PC-9 (cell line): ENCODE data around the gene ECD. TPM values are rescaled to one million over a fixed set of nuclear protein-coding genes. Genes with fewer than 3 reads are reported as not detected.

Experiments used
- BruUV-seq: library from RNA; stranded (reverse); fragments of 400-500 nt; replicated peaks from 2 replicates; lab custom pipeline; 2021; lab: Mats Ljungman, UMichigan
- CTCF ChIA-PET: fragments of 300-600 bp; sonication (Branson Sonifier 250); formaldehyde crosslinking; loops from one replicate; lab custom pipeline; 2022; ENCODE audit warnings: antibody characterized with exemption; lab: Charles Lee
- POLR2A ChIA-PET: fragments of 300-600 bp; sonication (Branson Sonifier 250); formaldehyde crosslinking; loops from one replicate; lab custom pipeline; 2022; ENCODE audit warnings: antibody characterized with exemption; ENCODE audit not compliant: unreplicated experiment; lab: Charles Lee
- DNase-seq, 2 experiments: peaks; one replicate each; pipeline versions ENCODE4 v3.0.0 to v3.0.0-alpha.2; 2015 to 2022; ENCODE audit warnings: mixed read lengths in 1 of 2
- H2AFZ ChIP-seq: fragments of 200-600 bp; sonication (generic); 2 replicates; pipeline ENCODE4 v1.8.1; 2017; ENCODE audit warnings: antibody characterized with exemption
- H3F3A ChIP-seq: fragments of 200-600 bp; sonication (generic); 2 replicates; pipeline ENCODE4 v1.8.1; 2017; ENCODE audit warnings: antibody characterized with exemption, mild to moderate bottlenecking, low read depth; ENCODE audit not compliant: insufficient read depth
- H3K27ac ChIP-seq: fragments of 200-600 bp; sonication (generic); 2 replicates; pipeline ENCODE4 v1.6.1; 2016; ENCODE audit warnings: mixed run types
- H3K27me3 ChIP-seq: fragments of 200-600 bp; sonication (generic); 2 replicates; pipeline ENCODE4 v1.6.1; 2016; ENCODE audit warnings: low read depth, mixed run types; ENCODE audit not compliant: insufficient read depth
- H3K36me3 ChIP-seq: fragments of 200-600 bp; sonication (generic); 2 replicates; pipeline ENCODE4 v1.6.1; 2016; ENCODE audit warnings: low read depth, mixed run types
- H3K4me1 ChIP-seq: fragments of 200-600 bp; sonication (generic); replicated peaks from 2 replicates; pipeline ENCODE4 v1.6.1; 2016; ENCODE audit warnings: mixed run types; ENCODE audit not compliant: insufficient read depth
- H3K4me2 ChIP-seq: fragments of 200-600 bp; sonication (generic); 2 replicates; pipeline ENCODE4 v1.6.1; 2017; ENCODE audit warnings: mixed run types
- H3K4me3 ChIP-seq: fragments of 200-600 bp; sonication (generic); 2 replicates; pipeline ENCODE4 v1.6.1; 2016; ENCODE audit warnings: mixed run types
- H3K79me2 ChIP-seq: fragments of 200-600 bp; sonication (generic); 2 replicates; pipeline ENCODE4 v1.6.1; 2017; ENCODE audit warnings: low read depth, mixed run types
- H3K9me2 ChIP-seq: fragments of 200-600 bp; sonication (generic); 2 replicates; pipeline ENCODE4 v1.8.1; 2017; ENCODE audit warnings: mild to moderate bottlenecking; ENCODE audit not compliant: insufficient read depth
- H3K9me3 ChIP-seq: fragments of 200-600 bp; sonication (generic); 2 replicates; pipeline ENCODE4 v1.8.1; 2016; ENCODE audit warnings: low read depth; ENCODE audit not compliant: insufficient read depth
- H4K20me1 ChIP-seq: fragments of 200-600 bp; sonication (generic); 2 replicates; pipeline ENCODE4 v1.8.1; 2017; ENCODE audit not compliant: insufficient read depth
- EZH2 ChIP-seq: fragments of 200-600 bp; sonication (generic); IDR thresholded peaks from 2 replicates; pipeline ENCODE4 v1.8.0; 2017; ENCODE audit warnings: antibody characterized with exemption, low read depth
- intact Hi-C: fragments of 100-400 bp; cut with micrococcal nuclease; formaldehyde crosslinking; loops from one replicate; pipeline ENCODE4 v1.10.0; 2022; ENCODE audit not compliant: unreplicated experiment
- total RNA-seq: library from RNA; stranded (reverse); gene quantifications from 2 replicates; pipeline ENCODE4 v1.2.3, GENCODE V29; 2021
- TF ChIP-seq, protein P1 (sequence below): fragments of 200-600 bp; sonication (generic); conservative IDR thresholded peaks from 2 replicates; pipeline ENCODE4 v1.6.1; 2017; ENCODE audit warnings: mixed run types, antibody characterized with exemption, mild to moderate bottlenecking, moderate library complexity

ECD gene
- total RNA-seq, 1 experiment from 2014 or later, result 33.2 TPM

- H2AFZ ChIP-seq, result peak overlapping the region; percentile 90
- H3K79me2 ChIP-seq, result peaks cover 45% of the 10 kb centered on the region
- POLR2A ChIA-PET, result interaction anchor here (0.6 to 1.7 kb wide), 5 partner anchors 13 to 364 kb away, joined by 3 to 30 read pairs (median 4); no protein-coding TSS in a partner anchor
These were observed 71.8 kb downstream of the ECD start for GRCh38 chr10:73096041-73096448.

GRCh38 chr10:73095481-73096021, 72.3 kb downstream of the ECD start:
- no peaks in the 10 kb centered on the region for H3K36me3 ChIP-seq
- peaks cover 32% of the 10 kb centered on the region for H3F3A ChIP-seq
- no peak for TF ChIP-seq EZH2
- TF ChIP-seq, protein P1, sequence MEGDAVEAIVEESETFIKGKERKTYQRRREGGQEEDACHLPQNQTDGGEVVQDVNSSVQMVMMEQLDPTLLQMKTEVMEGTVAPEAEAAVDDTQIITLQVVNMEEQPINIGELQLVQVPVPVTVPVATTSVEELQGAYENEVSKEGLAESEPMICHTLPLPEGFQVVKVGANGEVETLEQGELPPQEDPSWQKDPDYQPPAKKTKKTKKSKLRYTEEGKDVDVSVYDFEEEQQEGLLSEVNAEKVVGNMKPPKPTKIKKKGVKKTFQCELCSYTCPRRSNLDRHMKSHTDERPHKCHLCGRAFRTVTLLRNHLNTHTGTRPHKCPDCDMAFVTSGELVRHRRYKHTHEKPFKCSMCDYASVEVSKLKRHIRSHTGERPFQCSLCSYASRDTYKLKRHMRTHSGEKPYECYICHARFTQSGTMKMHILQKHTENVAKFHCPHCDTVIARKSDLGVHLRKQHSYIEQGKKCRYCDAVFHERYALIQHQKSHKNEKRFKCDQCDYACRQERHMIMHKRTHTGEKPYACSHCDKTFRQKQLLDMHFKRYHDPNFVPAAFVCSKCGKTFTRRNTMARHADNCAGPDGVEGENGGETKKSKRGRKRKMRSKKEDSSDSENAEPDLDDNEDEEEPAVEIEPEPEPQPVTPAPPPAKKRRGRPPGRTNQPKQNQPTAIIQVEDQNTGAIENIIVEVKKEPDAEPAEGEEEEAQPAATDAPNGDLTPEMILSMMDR, result no peak
- H3K27me3 ChIP-seq, result no peaks in the 10 kb centered on the region
- peak; percentile 40 to 44 for DNase-seq
- H3K27ac ChIP-seq, result peak overlapping the region; percentile 65
- H3K4me1 ChIP-seq, result peaks cover 18% of the 10 kb centered on the region
- H3K9me3 ChIP-seq, result no peaks in the 10 kb centered on the region
- peak overlapping the region; percentile 90 for H2AFZ ChIP-seq
- peak overlapping the region; percentile 93 for H3K4me3 ChIP-seq
- POLR2A ChIA-PET, result interaction anchor here (0.7 to 1.7 kb wide), 5 partner anchors 15 to 363 kb away, joined by 3 to 31 read pairs (median 11); no protein-coding TSS in a partner anchor
- CTCF ChIA-PET, result interaction anchor here (0.5 to 2.0 kb wide), 10 partner anchors 13 to 881 kb away, joined by 3 to 16 read pairs (median 4); partner anchors contain the start of gene NUDT13
- intact Hi-C loops, result loop anchor here (1.0 to 2.0 kb wide), 2 partner anchors 15 to 64 kb away; partner anchors contain the start of gene NUDT13
- H3K79me2 ChIP-seq, result peaks cover 47% of the 10 kb centered on the region
- TSS peak; percentile 32 for BruUV-seq
- H4K20me1 ChIP-seq, result no peaks in the 10 kb centered on the region
- no peaks in the 10 kb centered on the region; the same call in 1 of the 2 replicates for H3K9me2 ChIP-seq
- peak overlapping the region; percentile 88 for H3K4me2 ChIP-seq

More at GRCh38 chr10:73096041-73096448, 71.8 kb downstream of the ECD start:
- H3K4me1 ChIP-seq, result peaks cover 18% of the 10 kb centered on the region
- TF ChIP-seq EZH2, result no peak
- TF ChIP-seq, protein P1, result no peak
- peak overlapping the region; percentile 93 for H3K4me3 ChIP-seq
- H3K27me3 ChIP-seq, result no peaks in the 10 kb centered on the region
- no peaks in the 10 kb centered on the region for H4K20me1 ChIP-seq
- peak overlapping the region; percentile 65 for H3K27ac ChIP-seq
- CTCF ChIA-PET, result interaction anchor here (0.6 to 2.0 kb wide), 7 partner anchors 13 to 743 kb away, joined by 3 to 16 read pairs (median 4); partner anchors contain the start of gene NUDT13
- no peaks in the 10 kb centered on the region for H3K9me2 ChIP-seq
- peak; percentile 70 to 71 for DNase-seq
- BruUV-seq, result no TSS peak
- H3K4me2 ChIP-seq, result peak overlapping the region; percentile 88
- no peaks in the 10 kb centered on the region for H3K9me3 ChIP-seq
- H3F3A ChIP-seq, result peaks cover 32% of the 10 kb centered on the region
- no peaks in the 10 kb centered on the region for H3K36me3 ChIP-seq
- intact Hi-C loops, result loop anchor here (1.0 to 2.0 kb wide), 2 partner anchors 15 to 63 kb away; partner anchors contain the start of gene NUDT13

GRCh38 chr10:73094986-73095480, 72.8 kb downstream of the ECD start:
- H3K27me3 ChIP-seq, result no peaks in the 10 kb centered on the region
- no peaks in the 10 kb centered on the region; the same call in 1 of the 2 replicates for H3K9me2 ChIP-seq
- peak overlapping the region; percentile 90 for H2AFZ ChIP-seq
- no peaks in the 10 kb centered on the region for H3K9me3 ChIP-seq
- peaks cover 32% of the 10 kb centered on the region for H3F3A ChIP-seq
- peaks cover 18% of the 10 kb centered on the region for H3K4me1 ChIP-seq
- no peak for TF ChIP-seq EZH2
- TF ChIP-seq, protein P1, result no peak
- H3K4me2 ChIP-seq, result peak overlapping the region; percentile 88
- H3K36me3 ChIP-seq, result no peaks in the 10 kb centered on the region
- no TSS peak for BruUV-seq
- intact Hi-C loops, result no loop called here
- H3K27ac ChIP-seq, result peak overlapping the region; percentile 65
- H3K4me3 ChIP-seq, result peak overlapping the region; percentile 93
- ChIA-PET POLR2A (interaction anchor here (0.5 to 0.7 kb wide), 3 partner anchors 141 to 808 kb away, joined by 3 to 31 read pairs (median 26); no protein-coding TSS in a partner anchor), CTCF (interaction anchor here (0.5 to 0.6 kb wide), 3 partner anchors 68 to 881 kb away, joined by 3 to 8 read pairs (median 5); no protein-coding TSS in a partner anchor)
- no peak for DNase-seq
- H4K20me1 ChIP-seq, result no peaks in the 10 kb centered on the region
- peaks cover 52% of the 10 kb centered on the region for H3K79me2 ChIP-seq
